Glomerular visceral epithelial cell (primary cell): ENCODE data around the gene HSPA1A.
"Not testable (repeated sequence)": the region's sequence is repeated elsewhere in the genome, so short reads cannot be mapped to it uniquely, and the experiment has no call there.

Experiments used
- DNase-seq: peaks from one replicate; pipeline ENCODE4 v3.0.0-alpha.2; 2016; ENCODE audit errors: extremely low spot score

HSPA1A gene

GRCh38 chr6:31811645-31812044 lies 3.7 kb upstream of the HSPA1A start:
- no peak for DNase-seq

- no peak for DNase-seq
Observed at GRCh38 chr6:31813465-31813849, 1.9 kb upstream of the HSPA1A start.

GRCh38 chr6:31814677-31815024 lies 692 bp upstream of the HSPA1A start:
- DNase-seq = peak; percentile 98

- DNase-seq = not testable (repeated sequence)
Observed at GRCh38 chr6:31817133-31817928, 2.0 kb downstream of the HSPA1A start.

GRCh38 chr6:31817929-31818511 lies 2.7 kb downstream of the HSPA1A start:
- not testable (repeated sequence) for DNase-seq

GRCh38 chr6:31819871-31820299 lies 4.5 kb downstream of the HSPA1A start:
- no peak for DNase-seq

GRCh38 chr6:31820399-31820798 lies 5.1 kb downstream of the HSPA1A start:
- DNase-seq = not testable (repeated sequence)

- peak; percentile 52 for DNase-seq
Observed at GRCh38 chr6:31821301-31822035, 6.1 kb downstream of the HSPA1A start.

GRCh38 chr6:31822036-31822821 lies 6.9 kb downstream of the HSPA1A start:
- DNase-seq = peak; percentile 74

- not testable (repeated sequence) for DNase-seq
Observed at GRCh38 chr6:31823592-31824196, 8.4 kb downstream of the HSPA1A start.

- DNase-seq = no peak
Observed at GRCh38 chr6:31825553-31825952, 10.2 kb downstream of the HSPA1A start.

GRCh38 chr6:31826793-31827285 lies 11.5 kb downstream of the HSPA1A start:
- peak; percentile 87 for DNase-seq

- DNase-seq = peak; percentile 100
Observed at GRCh38 chr6:31827286-31828079, 12.1 kb downstream of the HSPA1A start, which contains the start of gene HSPA1B. Gene HSPA1B (plus strand): TSS chr6:31827738. CDS start chr6:31827951, 213 bp downstream.

GRCh38 chr6:31829633-31830283 lies 14.4 kb downstream of the HSPA1A start:
- peak; percentile 46 for DNase-seq

- no peak for DNase-seq
Observed at GRCh38 chr6:31830886-31831335, 15.6 kb downstream of the HSPA1A start.

GRCh38 chr6:31831350-31832215 lies 16.2 kb downstream of the HSPA1A start:
- no peak for DNase-seq

GRCh38 chr6:31834367-31835250 lies 19.3 kb downstream of the HSPA1A start:
- DNase-seq = peak; percentile 88

- no peak for DNase-seq
Observed at GRCh38 chr6:31836047-31836473, 20.7 kb downstream of the HSPA1A start.
